HepG2 (cell line): ENCODE data around the gene JAGN1. TPM values are rescaled to one million over a fixed set of nuclear protein-coding genes. Genes with fewer than 3 reads are reported as not detected.

Experiments
- BCL3 ChIP-seq: sonication (generic); formaldehyde crosslinking; IDR thresholded peaks from 2 replicates; pipeline ENCODE4 v1.5.1; 2020; ENCODE audit warnings: mild to moderate bottlenecking, missing genetic modification reagents, moderate library complexity
- CEBPG ChIP-seq: IDR thresholded peaks from 2 replicates; pipeline ENCODE4 v1.6.1; 2016
- ELF1 ChIP-seq: sonication (generic); formaldehyde crosslinking; IDR thresholded peaks from 2 replicates; pipeline ENCODE4 v1.4.0; 2020; ENCODE audit warnings: missing genetic modification reagents
- GTF3A ChIP-seq: sonication (generic); formaldehyde crosslinking; conservative IDR thresholded peaks from 2 replicates; pipeline ENCODE4 v1.4.0; 2020; ENCODE audit warnings: mild to moderate bottlenecking, missing genetic modification reagents
- PRDM10 ChIP-seq: sonication (generic); formaldehyde crosslinking; IDR thresholded peaks from 2 replicates; pipeline ENCODE4 v1.4.0; 2020; ENCODE audit warnings: low read depth, missing genetic modification reagents
- PRMT3 ChIP-seq: sonication (generic); formaldehyde crosslinking; IDR thresholded peaks from 2 replicates; pipeline ENCODE4 v1.8.1; 2022; ENCODE audit warnings: low read depth, mild to moderate bottlenecking, moderate library complexity, missing genetic modification reagents, borderline replicate concordance
- RFX1 ChIP-seq: fragments of 450-650 bp; IDR thresholded peaks from 2 replicates; pipeline ENCODE4 v1.6.1; 2017
- SCMH1 ChIP-seq: sonication (generic); formaldehyde crosslinking; IDR thresholded peaks from 2 replicates; pipeline ENCODE4 v1.9.0; 2021; ENCODE audit warnings: missing genetic modification reagents, mild to moderate bottlenecking, borderline replicate concordance
- THRA ChIP-seq: sonication (generic); formaldehyde crosslinking; IDR thresholded peaks from 2 replicates; pipeline ENCODE4 v1.4.0; 2020; ENCODE audit warnings: missing genetic modification reagents, borderline replicate concordance
- ZBTB4 ChIP-seq: sonication (generic); formaldehyde crosslinking; IDR thresholded peaks from 2 replicates; pipeline ENCODE4 v1.4.0; 2020; ENCODE audit warnings: missing genetic modification reagents, mild to moderate bottlenecking, borderline replicate concordance
- ZFP36L2 ChIP-seq: sonication (generic); formaldehyde crosslinking; IDR thresholded peaks from 2 replicates; pipeline ENCODE4 v1.4.0; 2020; ENCODE audit warnings: missing genetic modification reagents
- ZMYM2 ChIP-seq: sonication (generic); formaldehyde crosslinking; IDR thresholded peaks from 2 replicates; pipeline ENCODE4 v1.8.0; 2022; ENCODE audit warnings: mild to moderate bottlenecking, missing genetic modification reagents
- ZMYM4 ChIP-seq: sonication (generic); formaldehyde crosslinking; IDR thresholded peaks from 2 replicates; pipeline ENCODE4 v1.8.1; 2023; ENCODE audit warnings: mild to moderate bottlenecking, missing genetic modification reagents
- ZNF274 ChIP-seq: sonication (generic); formaldehyde crosslinking; IDR thresholded peaks from 2 replicates; pipeline ENCODE4 v1.5.1; 2020; ENCODE audit warnings: mild to moderate bottlenecking, missing genetic modification reagents
- ZNF343 ChIP-seq: sonication (generic); formaldehyde crosslinking; IDR thresholded peaks from 2 replicates; pipeline ENCODE4 v1.4.0; 2020; ENCODE audit warnings: mild to moderate bottlenecking, missing genetic modification reagents
- ZNF501 ChIP-seq: sonication (generic); formaldehyde crosslinking; IDR thresholded peaks from 2 replicates; pipeline ENCODE4 v1.5.1; 2020; ENCODE audit warnings: mild to moderate bottlenecking, moderate library complexity, missing genetic modification reagents
- ZNF790 ChIP-seq: sonication (generic); formaldehyde crosslinking; IDR thresholded peaks from 2 replicates; pipeline ENCODE4 v1.8.0; 2022; ENCODE audit warnings: missing genetic modification reagents, mild to moderate bottlenecking, borderline replicate concordance
- ZNF879 ChIP-seq: sonication (generic); formaldehyde crosslinking; IDR thresholded peaks from 2 replicates; pipeline ENCODE4 v1.8.1; 2023; ENCODE audit warnings: missing genetic modification reagents
- polyA plus RNA-seq, 8 experiments: library from polyadenylated mRNA; depleted of rRNA in 3 of 8; stranded (reverse) in 7 of 8; unstranded in 1 of 8; fragments of >200 nt; fragmentation: Illumina TruSeq in 4 of 8; extraction: Trizol in 4 of 8; gene quantifications; 2 replicates each; pipeline versions ENCODE4 v1.2.1 to v1.2.3, GENCODE V29; 2011 to 2016; ENCODE audit warnings: low read depth in 4 of 8, missing spikeins in 1 of 8, mixed read lengths in 1 of 8; ENCODE audit not compliant: insufficient read depth in 1 of 8
- total RNA-seq, 5 experiments: library from RNA; depleted of rRNA; stranded (reverse); fragments of >200 nt; fragmentation: Illumina TruSeq; extraction: Trizol; gene quantifications; 2 replicates each; pipeline ENCODE4 v1.2.3, GENCODE V29; 2016; ENCODE audit warnings: low read depth in 1 of 5
- TF ChIP-seq, protein P1 (sequence below): sonication (generic); IDR thresholded peaks from 2 replicates; pipeline ENCODE4 v1.6.1; 2016; ENCODE audit warnings: low read depth, borderline replicate concordance

Gene JAGN1
- total and polyA plus RNA-seq, 2 of the 13 experiments (the other 11 are each of a cell fraction or from before 2014, with no cell fraction given): 49.9 to 50.9 TPM

- no peak for TF ChIP-seq ZBTB4
- no peak for TF ChIP-seq CEBPG (CRISPR knock-in tag)
- no peak for TF ChIP-seq ZNF879 (CRISPR knock-in tag)
- TF ChIP-seq PRMT3: no peak
- peak; percentile 56; the same call in 1 of the 2 replicates for TF ChIP-seq BCL3 (CRISPR knock-in tag)
- no peak for TF ChIP-seq ZNF790 (CRISPR knock-in tag)
- no peak for TF ChIP-seq PRDM10
- TF ChIP-seq SCMH1 (CRISPR knock-in tag): no peak
- no peak for TF ChIP-seq ZFP36L2 (CRISPR knock-in tag)
- peak; percentile 46; the same call in 1 of the 2 replicates for TF ChIP-seq ZNF501 (CRISPR knock-in tag)
- peak; percentile 52; the same call in 1 of the 2 replicates for TF ChIP-seq ZNF274 (CRISPR knock-in tag)
- TF ChIP-seq ZMYM4 (CRISPR knock-in tag): peak; percentile 46; the same call in 1 of the 2 replicates
- no peak for TF ChIP-seq THRA (CRISPR knock-in tag)
- no peak for TF ChIP-seq RFX1
- no peak for TF ChIP-seq GTF3A (CRISPR knock-in tag)
- peak; percentile 46 for TF ChIP-seq ELF1 (CRISPR knock-in tag)
- 0 out of 2 replicates have a peak, but pooled peaks have one; percentile 54 for TF ChIP-seq ZNF343 (CRISPR knock-in tag)
- TF ChIP-seq ZMYM2 (CRISPR knock-in tag): no peak
- TF ChIP-seq, protein P1, sequence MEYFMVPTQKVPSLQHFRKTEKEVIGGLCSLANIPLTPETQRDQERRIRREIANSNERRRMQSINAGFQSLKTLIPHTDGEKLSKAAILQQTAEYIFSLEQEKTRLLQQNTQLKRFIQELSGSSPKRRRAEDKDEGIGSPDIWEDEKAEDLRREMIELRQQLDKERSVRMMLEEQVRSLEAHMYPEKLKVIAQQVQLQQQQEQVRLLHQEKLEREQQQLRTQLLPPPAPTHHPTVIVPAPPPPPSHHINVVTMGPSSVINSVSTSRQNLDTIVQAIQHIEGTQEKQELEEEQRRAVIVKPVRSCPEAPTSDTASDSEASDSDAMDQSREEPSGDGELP: no peak
Observed at GRCh38 chr3:9843715-9844438, 46.5 kb upstream of the JAGN1 start, which contains the start of gene RPUSD3 (continued).
